Spinal cord (tissue), 10 donors: ENCODE data around the gene TNP2. TPM values are rescaled to one million over a fixed set of nuclear protein-coding genes. Genes with fewer than 3 reads are reported as not detected.
"Not testable (repeated sequence)": the region's sequence is repeated elsewhere in the genome, so short reads cannot be mapped to it uniquely, and the experiment has no call there.

Experiments used
- DNase-seq, 6 donors: peaks; one replicate each; pipeline versions ENCODE4 v3.0.0 to v3.0.0-alpha.2; 2013 to 2015; ENCODE audit warnings: low spot score in 6 of 6, low read depth in 4 of 6
- H3K27ac ChIP-seq: one replicate; pipeline ENCODE4 v1.5.1; 2013; ENCODE audit warnings: low read depth, low read length, control low read depth
- H3K27me3 ChIP-seq: one replicate; pipeline ENCODE4 v1.6.1; 2013; ENCODE audit warnings: low read length; ENCODE audit not compliant: control insufficient read depth, insufficient read depth
- H3K36me3 ChIP-seq: one replicate; pipeline ENCODE4 v1.6.1; 2013; ENCODE audit warnings: low read length; ENCODE audit not compliant: control insufficient read depth, insufficient read depth
- H3K4me1 ChIP-seq: one replicate; pipeline ENCODE4 v1.6.1; 2013; ENCODE audit warnings: low read length; ENCODE audit not compliant: control insufficient read depth, insufficient read depth
- H3K4me3 ChIP-seq: one replicate; pipeline ENCODE4 v1.5.1; 2013; ENCODE audit warnings: low read depth, low read length, control low read depth
- H3K9me3 ChIP-seq: one replicate; pipeline ENCODE4 v1.6.1; 2013; ENCODE audit warnings: low read length; ENCODE audit not compliant: control insufficient read depth, insufficient read depth
- WGBS: methylation state at CpG from one replicate; pipeline ENCODE4 v1.1.5; 2013; ENCODE audit warnings: missing lambda C conversion rate; ENCODE audit not compliant: insufficient coverage; 5-methylcytosine and 5-hydroxymethylcytosine counted together
- polyA plus RNA-seq, 2 donors: library from polyadenylated mRNA; unstranded; fragments of 120-200 nt; gene quantifications; one replicate each; pipeline ENCODE4 v1.2.1, GENCODE V29; 2013; ENCODE audit not compliant: insufficient read length in 2 of 2
- small RNA-seq: library from RNA; depleted of rRNA; stranded (forward); fragments of <200 nt; gene quantifications from one replicate; pipeline ENCODE3, GENCODE V24; 2014; ENCODE audit warnings: low replicate concordance
- total RNA-seq, 2 donors: library from RNA; depleted of rRNA in 1 of 2; stranded (reverse); fragments of 120-200 nt in 1 of 2; fragments of >200 nt in 1 of 2; gene quantifications; one replicate each; pipeline versions ENCODE4 v1.2.3 to v1.2.4, GENCODE V29; 2013 to 2014
- donor health status: healthy.

TNP2 gene
- total and polyA plus RNA-seq, 4 donors, result not detected

DNA sequence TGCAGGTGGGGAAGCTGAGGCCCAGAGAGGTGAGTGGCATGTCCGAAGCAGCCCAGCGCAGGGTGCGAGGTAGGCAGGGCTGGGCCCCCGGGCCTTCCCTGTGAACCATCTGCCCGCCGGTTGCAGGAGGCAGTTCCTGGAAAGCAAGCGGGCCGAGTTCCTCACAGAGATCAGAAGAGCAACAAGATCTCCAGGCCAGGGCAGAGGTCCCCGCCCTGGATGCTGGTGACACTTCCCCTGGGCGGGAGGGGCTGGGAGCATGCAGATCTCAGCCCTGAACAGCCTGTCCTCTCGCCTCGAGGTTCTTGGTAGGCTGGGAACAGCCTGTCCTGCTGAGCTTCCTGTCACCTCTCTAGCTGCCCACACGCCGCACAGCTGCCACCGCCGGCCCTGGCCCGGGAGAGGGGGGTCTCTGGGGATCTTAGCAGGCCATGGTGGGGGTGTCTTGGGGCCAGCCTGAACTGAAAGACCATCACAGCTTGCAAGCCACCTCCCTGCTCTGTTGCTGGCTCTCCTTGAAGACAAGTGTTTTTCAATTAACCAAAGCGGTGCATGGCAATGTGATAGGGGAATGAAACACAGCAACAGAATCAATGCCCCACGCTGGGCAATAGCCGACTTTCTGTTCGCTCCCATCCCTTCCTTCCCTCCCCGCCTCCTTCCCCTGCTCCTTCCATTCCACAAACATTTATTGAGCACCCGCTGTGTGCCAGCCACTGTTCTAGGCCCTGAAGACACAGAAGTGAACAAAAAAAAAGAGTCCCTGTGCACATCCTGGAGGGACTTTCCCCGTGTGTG is 44.8 kb downstream of the TNP2 start:
- H3K9me3 ChIP-seq, result no peaks in the 10 kb centered on the region
- WGBS, result 52% methylated on average over 13 of the region's 24 CpGs
- H3K27ac ChIP-seq, result no peak overlapping the region
- no peaks in the 10 kb centered on the region for H3K27me3 ChIP-seq
- H3K4me3 ChIP-seq, result no peak overlapping the region
- H3K36me3 ChIP-seq, result no peaks in the 10 kb centered on the region
- H3K4me1 ChIP-seq, result peaks cover 6% of the 10 kb centered on the region
- DNase-seq, result no peak

DNA sequence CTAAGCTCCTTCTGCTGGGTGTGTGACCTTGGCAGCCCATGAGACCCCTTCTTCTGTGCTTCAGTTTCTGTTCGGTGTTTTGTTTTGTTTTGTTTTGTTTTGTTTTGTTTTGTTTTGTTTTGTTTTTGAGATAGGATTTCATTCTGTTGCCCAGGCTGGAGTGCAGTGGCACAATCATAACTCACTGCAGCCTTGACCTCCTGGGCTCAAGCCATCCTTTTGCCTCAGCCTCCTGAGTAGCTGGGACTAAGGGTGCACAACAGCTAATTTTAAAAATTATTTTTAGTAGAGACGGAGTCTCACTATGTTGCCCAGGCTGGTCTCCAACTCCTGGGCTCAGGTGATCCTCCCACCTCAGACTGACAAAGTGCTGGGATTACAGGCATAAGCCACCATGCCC is 48.6 kb downstream of the TNP2 start:
- H3K36me3 ChIP-seq, H3K27me3 ChIP-seq, DNase-seq, H3K4me1 ChIP-seq, H3K4me3 ChIP-seq, H3K9me3 ChIP-seq, H3K27ac ChIP-seq: not testable (repeated sequence)
- 80% methylated on average over 1 of the region's 2 CpGs for WGBS

DNA sequence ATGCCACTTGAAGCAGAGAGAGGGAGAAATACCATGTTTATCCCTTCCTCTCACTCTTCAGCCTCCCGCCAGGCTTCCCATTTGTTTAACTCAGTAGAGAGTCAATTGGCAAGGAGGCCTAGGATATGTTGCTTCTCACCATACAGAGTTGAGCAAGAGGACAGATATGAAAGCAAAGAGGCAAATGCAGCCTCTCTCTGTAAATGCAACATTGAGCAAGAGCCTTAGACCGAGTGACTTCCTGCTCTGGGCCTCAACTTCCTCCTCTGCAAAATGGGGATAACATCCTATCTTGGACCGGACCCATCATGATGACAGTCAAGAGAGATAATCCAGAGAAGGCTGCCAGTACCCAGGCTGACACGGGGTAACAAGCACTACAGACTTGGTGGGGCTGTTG is 49.9 kb downstream of the TNP2 start:
- H3K36me3 ChIP-seq, result no peaks in the 10 kb centered on the region
- H3K4me1 ChIP-seq, result peaks cover 3% of the 10 kb centered on the region
- peaks cover 6% of the 10 kb centered on the region for H3K9me3 ChIP-seq
- 96% methylated on average over 2 of the region's 4 CpGs for WGBS
- no peak overlapping the region for H3K4me3 ChIP-seq
- H3K27ac ChIP-seq, result no peak overlapping the region
- no peaks in the 10 kb centered on the region for H3K27me3 ChIP-seq
- DNase-seq, result no peak

DNA sequence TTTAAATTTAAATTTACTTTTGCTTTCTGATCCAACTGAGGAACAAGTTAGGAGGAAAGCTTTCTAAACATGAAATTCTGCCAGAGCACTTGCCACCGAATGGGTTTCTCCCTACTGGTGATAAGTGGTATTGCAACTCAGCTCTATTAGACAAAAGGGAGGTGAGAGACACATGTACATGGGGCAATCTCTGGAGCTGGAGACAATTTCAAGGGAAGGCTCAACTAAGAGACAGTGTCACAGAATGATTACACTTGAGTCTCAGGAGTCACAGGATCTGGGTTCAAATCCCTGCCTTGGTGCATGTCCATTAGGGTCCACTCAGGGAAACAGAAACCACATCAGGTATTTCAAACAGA is 50.5 kb downstream of the TNP2 start:
- H3K9me3 ChIP-seq, result peaks cover 6% of the 10 kb centered on the region
- no peak for DNase-seq
- H3K4me3 ChIP-seq, result no peak overlapping the region
- WGBS, result no CpG with 5 or more reads among the region's 1 CpG
- H3K4me1 ChIP-seq, result no peaks in the 10 kb centered on the region
- H3K27me3 ChIP-seq, result no peaks in the 10 kb centered on the region
- no peak overlapping the region for H3K27ac ChIP-seq
- H3K36me3 ChIP-seq, result no peaks in the 10 kb centered on the region

Small RNAs within 50 kb of the gene (small RNA-seq; reads per million reads assigned to genes)
- gene MIR548H2 (not detected), gene RF00019 (not detected), gene RF00554 (not detected)

Other genes starting within 250 kb of the TNP2 start
- gene SOCS1, start 13.1 kb downstream of the TNP2 start, total RNA-seq, result 1 to 10 TPM; 1.6 to 2.1 TPM
- 1 to 10 TPM; 3.8 to 5.3 TPM for gene SOCS1, start 13.1 kb downstream of the TNP2 start, polyA plus RNA-seq
- gene PRM3, start 4.3 kb upstream of the TNP2 start, total RNA-seq, result not detected
- gene PRM3, start 4.3 kb upstream of the TNP2 start, polyA plus RNA-seq, result not detected
- gene PRM2, start 7.2 kb upstream of the TNP2 start, total RNA-seq, result not detected
- not detected for gene PRM2, start 7.2 kb upstream of the TNP2 start, polyA plus RNA-seq
- not detected for gene PRM1, start 12.0 kb upstream of the TNP2 start, total RNA-seq
- not detected for gene PRM1, start 12.0 kb upstream of the TNP2 start, polyA plus RNA-seq
- 1 to 10 TPM; 5.8 to 5.9 TPM for gene RMI2, start 76.1 kb upstream of the TNP2 start, total RNA-seq
- 10 to 100 TPM; 10.0 to 11.1 TPM for gene RMI2, start 76.1 kb upstream of the TNP2 start, polyA plus RNA-seq